DMS53 (cell line): ENCODE data around the gene CT45A1.
A peak's percentile ranks its signal among the peaks of the same experiment; 100 is the strongest.
"Not testable (repeated sequence)": the region's sequence is repeated elsewhere in the genome, so short reads cannot be mapped to it uniquely, and the experiment has no call there.

ENCODE experiments used
- DNase-seq: peaks from one replicate; lab custom pipeline; 2025; lab: John Stamatoyannopoulos, UW

CT45A1 gene, protein sequence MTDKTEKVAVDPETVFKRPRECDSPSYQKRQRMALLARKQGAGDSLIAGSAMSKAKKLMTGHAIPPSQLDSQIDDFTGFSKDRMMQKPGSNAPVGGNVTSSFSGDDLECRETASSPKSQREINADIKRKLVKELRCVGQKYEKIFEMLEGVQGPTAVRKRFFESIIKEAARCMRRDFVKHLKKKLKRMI

DNA sequence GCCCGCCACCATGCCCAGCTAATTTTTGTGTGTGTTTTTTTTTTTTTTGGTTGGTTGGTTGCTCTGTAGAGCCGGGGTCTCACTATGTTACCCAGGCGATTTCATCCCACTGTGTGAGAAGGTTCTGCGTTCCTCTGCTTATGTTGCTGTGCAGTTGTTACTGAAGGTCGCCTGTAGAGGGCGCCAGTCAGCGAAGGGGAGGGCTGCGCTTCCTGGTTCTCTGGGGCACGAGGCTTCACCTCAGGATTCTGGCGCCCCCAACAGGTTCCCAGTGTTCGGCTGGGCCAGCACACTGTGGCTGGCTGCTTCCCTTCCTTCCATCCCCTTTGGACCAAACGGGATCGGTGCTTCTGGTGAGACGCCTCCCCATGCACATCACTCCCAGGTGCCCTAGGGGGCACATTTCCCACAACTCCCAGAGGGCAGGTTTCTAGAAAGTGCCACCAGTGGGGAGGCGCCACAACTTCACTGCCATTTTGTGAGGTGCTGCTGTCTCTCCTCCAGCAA is at the start of gene CT45A1:
TSS of gene CT45A1 (plus strand) at position 457 of the 507 bp plus-strand sequence. CDS start 5,302 bp downstream, outside the sequence.
- peak; percentile 52 for DNase-seq

DNA sequence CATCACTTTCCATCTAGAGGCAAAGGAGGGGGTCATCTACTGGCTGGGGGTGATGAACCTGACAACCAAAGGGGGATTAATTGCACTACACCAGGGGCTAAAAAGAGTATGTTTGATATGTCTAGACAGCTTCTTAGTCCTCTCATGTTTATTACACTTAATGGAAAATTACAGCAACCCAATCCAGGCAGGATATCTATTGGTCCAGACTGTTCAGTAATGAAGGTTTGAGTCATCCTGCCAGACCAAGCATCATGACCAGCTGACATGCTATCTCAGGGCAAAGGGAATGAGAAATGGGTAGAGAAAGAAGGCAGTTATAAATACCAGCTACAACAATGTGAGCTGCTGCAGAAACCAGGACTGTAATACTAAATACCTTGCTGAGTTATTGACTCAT is 40.5 kb upstream of the CT45A1 start:
- not testable (repeated sequence) for DNase-seq

DNA sequence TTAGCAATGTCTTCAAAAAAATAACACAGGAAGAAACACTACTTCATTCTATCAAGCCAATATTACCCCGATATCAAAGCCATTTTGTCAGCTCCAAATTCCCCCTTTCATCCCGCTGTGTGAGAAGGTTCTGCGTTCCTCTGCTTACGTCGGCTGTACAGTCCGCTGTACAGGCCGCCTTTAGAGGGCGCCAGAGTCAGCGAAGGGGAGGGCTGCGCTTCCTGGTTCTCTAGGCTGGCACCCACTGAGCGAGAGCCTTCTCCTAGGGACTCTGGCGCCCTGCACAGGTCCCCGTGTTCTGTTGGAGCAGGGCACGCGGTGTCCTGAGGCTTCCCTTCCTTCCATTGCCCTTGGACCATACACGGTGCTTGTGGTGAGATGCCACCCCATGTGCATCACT is 25.3 kb upstream of the CT45A1 start:
- DNase-seq, result peak; percentile 65

DNA sequence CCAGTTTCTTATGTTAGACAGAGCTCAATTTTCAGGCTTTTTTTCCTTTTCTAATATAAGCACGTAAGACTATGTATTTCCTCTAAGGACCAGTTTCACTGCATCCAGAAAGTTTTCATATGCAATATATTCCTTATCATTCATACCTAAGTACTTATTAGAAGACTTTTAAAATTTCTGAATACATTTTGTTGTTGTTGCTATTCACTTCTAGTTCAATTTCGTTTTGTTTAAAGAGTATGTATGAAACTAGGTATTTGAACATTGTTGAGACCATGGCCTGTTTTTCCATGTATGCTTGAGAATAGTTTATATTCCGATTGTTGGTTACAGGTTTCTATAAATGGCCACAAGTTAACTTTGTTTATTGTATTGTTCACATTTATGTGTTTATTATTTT is 18.0 kb upstream of the CT45A1 start:
- no peak for DNase-seq

DNA sequence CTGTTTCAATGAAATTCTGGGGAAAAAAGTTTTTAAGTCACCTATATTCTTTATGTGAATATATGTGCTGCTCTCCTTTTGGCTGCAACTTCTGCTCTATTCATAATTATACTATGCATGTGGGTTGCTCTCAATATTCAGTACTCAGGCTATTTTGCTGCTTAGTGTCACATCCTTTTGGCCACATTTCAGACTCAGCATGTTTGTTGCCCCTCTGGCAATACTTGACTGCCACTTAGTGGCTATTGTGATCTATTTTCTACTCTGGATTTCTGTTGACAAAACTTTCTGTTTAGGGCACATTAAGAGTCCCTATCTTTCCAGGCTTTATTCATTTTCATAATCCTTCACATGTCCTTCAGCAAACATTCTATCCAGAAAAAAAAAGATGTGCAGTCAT is 15.8 kb upstream of the CT45A1 start:
- peak; percentile 17 for DNase-seq

DNA sequence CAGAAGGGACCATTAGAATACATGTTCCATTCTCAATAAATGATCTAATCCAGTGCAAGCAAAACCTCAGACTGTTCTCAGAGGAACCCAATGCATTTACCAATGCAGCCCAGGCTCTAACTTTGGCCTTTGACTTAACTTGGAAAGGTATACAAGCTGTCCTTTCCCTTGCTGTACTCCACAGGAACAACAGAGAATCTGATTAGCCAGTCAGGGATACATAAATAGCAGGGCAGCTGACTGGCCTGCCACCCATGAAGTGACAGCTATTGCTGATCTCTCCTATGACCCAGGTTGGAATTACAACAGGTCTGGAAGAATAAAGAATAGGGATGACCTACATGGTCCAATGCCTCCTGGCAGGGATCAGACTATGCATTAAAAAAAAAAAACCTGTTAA is 14.5 kb upstream of the CT45A1 start:
- DNase-seq, result peak; percentile 2

DNA sequence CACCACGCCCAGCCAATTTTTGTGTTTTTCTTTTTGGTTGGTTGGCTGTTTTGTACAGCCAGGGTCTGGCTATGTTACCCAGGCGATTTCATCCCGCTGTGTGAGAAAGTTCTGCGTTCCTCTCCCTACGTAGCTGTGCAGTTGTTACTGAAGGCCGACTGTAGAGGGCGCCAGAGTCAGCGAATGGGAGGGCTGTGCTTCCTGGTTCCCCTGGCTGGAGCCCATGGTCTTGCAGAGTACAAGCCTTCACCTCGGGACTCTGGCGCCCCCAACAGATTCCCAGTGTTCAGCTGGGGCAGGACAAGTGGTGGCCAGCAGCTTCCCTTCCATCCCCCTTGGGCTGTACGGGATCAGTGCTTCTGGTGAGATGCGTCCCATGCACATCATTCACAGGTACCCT is 5.6 kb upstream of the CT45A1 start:
- peak; percentile 79 for DNase-seq

DNA sequence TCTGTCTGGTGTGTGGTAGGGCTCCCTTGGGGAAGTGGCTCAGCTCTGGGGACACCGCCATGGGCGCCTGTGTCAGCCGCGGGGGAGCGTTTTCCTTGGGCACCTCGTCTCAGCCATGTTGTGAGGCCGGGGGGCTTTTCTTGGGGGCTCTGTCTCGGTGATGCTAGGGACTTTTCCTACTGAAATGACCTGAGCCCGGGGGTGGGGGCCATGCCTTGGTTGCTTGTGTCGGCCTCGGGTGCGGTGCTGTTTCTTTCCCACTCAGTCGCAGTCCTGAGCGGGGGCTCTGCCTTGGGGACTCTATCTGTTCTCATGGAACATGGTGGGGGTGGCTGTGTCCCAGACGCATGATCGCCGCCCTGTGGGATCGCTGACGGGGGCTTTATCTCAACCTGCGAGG is 356 bp downstream of the CT45A1 start:
- DNase-seq, result no peak

DNA sequence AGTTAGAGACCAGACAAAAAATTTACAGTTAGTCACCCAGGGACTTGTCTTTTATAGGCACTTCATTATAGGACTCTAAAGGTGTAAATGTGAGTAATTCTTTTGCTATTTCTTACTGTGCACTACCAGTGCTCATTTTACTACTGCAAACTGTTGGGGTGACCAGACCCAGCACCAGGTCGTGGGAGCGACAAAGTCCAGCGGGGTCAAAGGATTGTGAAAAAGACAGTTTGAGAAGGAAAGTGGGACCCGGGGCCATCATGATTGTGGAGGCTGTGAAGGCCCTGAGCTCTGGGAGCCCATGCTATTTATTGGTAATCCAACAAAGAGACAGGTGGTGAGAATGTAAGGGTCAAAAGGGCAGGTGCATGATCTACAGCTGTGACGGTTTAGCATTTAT is 21.2 kb downstream of the CT45A1 start:
- not testable (repeated sequence) for DNase-seq

DNA sequence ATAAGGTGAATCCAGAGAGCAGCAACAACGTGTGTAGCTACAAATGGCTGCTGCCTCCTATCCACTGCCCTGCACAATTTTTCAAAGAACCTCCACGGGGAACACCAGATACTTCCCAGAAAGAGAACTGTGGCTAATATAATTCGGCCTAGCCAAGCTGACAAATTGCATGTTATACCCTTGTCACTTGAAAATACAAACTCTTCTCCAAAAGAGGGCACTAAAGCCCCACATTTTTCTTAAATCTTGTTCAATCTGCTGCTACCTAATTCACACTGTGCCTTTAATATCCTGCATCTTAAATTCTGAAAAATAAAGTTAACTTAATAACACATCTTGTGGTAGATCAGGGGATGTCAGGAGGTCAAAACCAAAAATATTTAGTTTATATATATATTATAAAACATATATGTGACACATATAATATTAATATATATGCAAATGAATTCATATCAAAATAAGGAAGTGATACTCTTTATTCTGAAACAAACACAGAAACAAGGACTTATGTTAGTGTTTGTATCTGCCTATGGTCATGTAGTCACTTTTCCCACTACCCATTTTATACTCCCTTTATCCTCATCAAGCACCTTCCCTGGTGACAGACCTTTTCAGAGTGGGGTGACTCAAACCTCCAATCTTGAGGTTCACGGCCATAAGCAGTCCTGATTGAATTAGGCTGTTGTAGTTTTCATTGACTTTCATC is 24.1 kb downstream of the CT45A1 start:
- DNase-seq, result no peak

DNA sequence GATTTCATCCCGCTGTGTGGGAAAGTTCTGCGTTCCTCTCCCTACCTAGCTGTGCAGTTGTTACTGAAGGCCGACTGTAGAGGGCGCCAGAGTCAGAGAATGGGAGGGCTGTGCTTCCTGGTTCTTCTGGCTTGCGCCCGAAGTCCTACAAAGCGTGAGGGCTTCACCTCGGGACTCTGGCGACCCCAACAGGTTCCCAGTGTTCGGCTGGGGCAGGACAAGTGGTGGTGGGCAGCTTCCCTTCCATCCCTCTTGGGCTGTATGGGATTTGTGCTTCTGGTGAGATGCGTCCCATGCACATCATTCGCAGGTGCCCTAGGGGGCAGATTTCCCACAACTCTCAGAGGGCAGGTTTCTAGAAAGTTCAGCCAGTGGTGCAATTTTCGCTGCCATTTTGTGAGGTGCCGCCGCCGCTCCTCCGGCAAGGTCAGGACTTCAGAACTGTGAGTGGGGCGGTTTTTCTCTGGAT is 27.3 kb downstream of the CT45A1 start:
- no peak for DNase-seq

DNA sequence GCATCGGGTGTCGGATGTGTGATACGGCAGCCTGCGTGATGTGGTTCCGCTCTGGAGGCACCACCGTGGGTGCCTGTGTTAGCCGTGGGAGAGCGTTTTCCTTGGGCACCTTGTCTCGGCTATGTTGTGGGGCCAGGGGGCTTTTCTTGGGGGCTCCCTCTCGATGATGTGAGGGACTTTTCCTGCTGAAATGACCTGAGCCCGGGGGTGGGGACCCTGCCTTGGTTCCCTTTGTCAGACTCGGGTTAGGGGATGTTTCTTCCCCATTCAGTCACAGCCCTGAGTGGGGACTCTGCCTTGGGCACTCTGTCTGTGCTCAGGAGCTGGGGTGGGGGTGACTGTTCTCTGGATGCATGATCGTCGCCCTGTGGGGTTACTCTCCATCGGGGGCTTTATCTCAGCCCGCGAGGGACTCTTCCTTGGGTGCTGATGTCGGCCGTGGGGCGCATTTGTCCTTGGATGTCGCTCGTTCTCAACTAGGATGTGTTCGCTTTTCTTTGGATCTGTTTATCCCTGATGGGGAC is 27.8 kb downstream of the CT45A1 start:
- no peak for DNase-seq

DNA sequence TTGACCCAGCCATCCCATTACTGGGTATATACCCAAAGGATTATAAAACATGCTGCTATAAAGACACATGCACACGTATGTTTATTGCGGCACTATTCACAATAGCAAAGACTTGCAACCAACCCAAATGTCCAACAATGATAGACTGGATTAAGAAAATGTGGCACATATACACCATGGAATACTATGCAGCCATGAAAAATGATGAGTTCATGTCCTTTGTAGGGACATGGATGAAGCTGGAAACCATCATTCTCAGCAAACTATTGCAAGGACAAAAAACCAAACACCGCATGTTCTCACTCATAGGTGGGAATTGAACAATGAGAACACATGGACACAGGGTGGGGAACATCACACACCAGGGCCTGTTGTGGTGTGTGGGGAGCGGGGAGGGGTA is 31.3 kb downstream of the CT45A1 start:
- DNase-seq, result not testable (repeated sequence)

DNA sequence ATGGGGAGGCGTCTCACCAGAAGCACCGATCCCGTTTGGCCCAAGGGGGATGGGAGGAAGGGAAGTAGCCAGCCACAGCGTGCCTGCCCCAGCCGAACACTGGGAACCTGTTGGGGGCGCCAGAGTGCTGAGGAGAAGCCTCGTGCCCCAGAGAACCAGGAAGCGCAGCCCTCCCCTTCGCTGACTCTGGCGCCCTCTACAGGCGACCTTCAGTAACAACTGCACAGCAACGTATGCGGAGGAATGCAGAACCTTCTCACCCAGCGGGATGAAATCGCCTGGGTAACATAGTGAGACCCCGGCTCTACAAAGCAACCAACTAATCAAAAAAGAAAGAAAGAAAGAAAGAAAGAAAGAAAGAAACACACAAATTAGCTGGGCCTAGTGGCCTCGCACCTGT is 54.7 kb downstream of the CT45A1 start, which contains the start of gene CT45A3:
TSS of gene CT45A3 (minus strand) at position 101 of the 400 bp plus-strand sequence. CDS start 3,747 bp downstream, outside the sequence.
- not testable (repeated sequence) for DNase-seq
